ENCODE measurements around the gene LARP7. TPM values are rescaled to one million over a fixed set of nuclear protein-coding genes. Genes with fewer than 3 reads are reported as not detected.

The LARP7 gene
- total and polyA plus RNA-seq, 2 of the 8 experiments (the other 6 are each of a cell fraction or from before 2014, with no cell fraction given) = 9.3 to 38.3 TPM

- TF ChIP-seq ATF2 (IDR thresholded peaks at IDR 0.05; ENCODE audit: low read length) = no peak
- TF ChIP-seq CHD7 (IDR thresholded peaks at IDR 0.05; ENCODE audit: insufficient replicate concordance, low read length) = no peak
- TF ChIP-seq RFX5 (IDR thresholded peaks at IDR 0.05; ENCODE audit: borderline replicate concordance, low read depth, low read length) = no peak
- no peak for TF ChIP-seq EZH2 (IDR thresholded peaks at IDR 0.05; ENCODE audit: low read depth, low read length, severe bottlenecking)
Measured at GRCh38 chr4:112664611-112665010, 27.7 kb downstream of the LARP7 start (continued).

Measured in H1 (cell line).